HEK293T (cell line): ENCODE results near the gene PTN.

ENCODE experiments used
- ARNT ChIP-seq: fragments of 450-650 bp; IDR thresholded peaks from 2 replicates; pipeline ENCODE4 v1.6.1; 2017; ENCODE audit warnings: mild to moderate bottlenecking
- BHLHE40 ChIP-seq: fragments of 450-650 bp; IDR thresholded peaks from 2 replicates; pipeline ENCODE4 v1.6.1; 2016; ENCODE audit warnings: mild to moderate bottlenecking, moderate library complexity, borderline replicate concordance
- ELF4 ChIP-seq: fragments of 450-650 bp; IDR thresholded peaks from 2 replicates; pipeline ENCODE4 v1.6.1; 2017; ENCODE audit warnings: antibody characterized with exemption
- FOXA1 ChIP-seq: fragments of 450-650 bp; IDR thresholded peaks from 2 replicates; pipeline ENCODE4 v1.6.1; 2016; ENCODE audit warnings: mild to moderate bottlenecking
- FOXM1 ChIP-seq: fragments of 450-650 bp; IDR thresholded peaks from 2 replicates; pipeline ENCODE4 v1.6.1; 2017; ENCODE audit warnings: mild to moderate bottlenecking, borderline replicate concordance
- HDGF ChIP-seq: fragments of 450-650 bp; IDR thresholded peaks from 2 replicates; pipeline ENCODE4 v1.6.1; 2017; ENCODE audit warnings: antibody characterized with exemption, borderline replicate concordance
- L3MBTL2 ChIP-seq: fragments of 450-650 bp; conservative IDR thresholded peaks from 2 replicates; pipeline ENCODE4 v1.6.1; 2016; ENCODE audit warnings: mild to moderate bottlenecking
- SUZ12 ChIP-seq: fragments of 450-650 bp; IDR thresholded peaks from 2 replicates; pipeline ENCODE4 v1.6.1; 2016; ENCODE audit warnings: mild to moderate bottlenecking
- TARDBP ChIP-seq: fragments of 450-650 bp; IDR thresholded peaks from 2 replicates; pipeline ENCODE4 v1.6.1; 2016
- ZNF384 ChIP-seq: fragments of 450-650 bp; IDR thresholded peaks from 2 replicates; pipeline ENCODE4 v1.6.1; 2016

- no peak for TF ChIP-seq ZNF384
- no peak for TF ChIP-seq TARDBP
- TF ChIP-seq SUZ12, result no peak
- no peak for TF ChIP-seq BHLHE40
- no peak for TF ChIP-seq FOXM1
- TF ChIP-seq HDGF, result no peak
- TF ChIP-seq ELF4, result no peak
- no peak for TF ChIP-seq L3MBTL2
- TF ChIP-seq ARNT, result no peak
- TF ChIP-seq FOXA1, result no peak
Observed at GRCh38 chr7:137295739-137296324, 47.7 kb downstream of the PTN start.
